GM21619 (cell line): ENCODE measurements around the gene ZNF91.
"Not testable (repeated sequence)": the region's sequence is repeated elsewhere in the genome, so short reads cannot be mapped to it uniquely, and the experiment has no call there.

Source experiments
- ATAC-seq: cut with Tn5 transposase; IDR thresholded peaks from one replicate; pipeline ENCODE4 v1.9.1; 2021; ENCODE audit not compliant: unreplicated experiment

ZNF91 gene

DNA sequence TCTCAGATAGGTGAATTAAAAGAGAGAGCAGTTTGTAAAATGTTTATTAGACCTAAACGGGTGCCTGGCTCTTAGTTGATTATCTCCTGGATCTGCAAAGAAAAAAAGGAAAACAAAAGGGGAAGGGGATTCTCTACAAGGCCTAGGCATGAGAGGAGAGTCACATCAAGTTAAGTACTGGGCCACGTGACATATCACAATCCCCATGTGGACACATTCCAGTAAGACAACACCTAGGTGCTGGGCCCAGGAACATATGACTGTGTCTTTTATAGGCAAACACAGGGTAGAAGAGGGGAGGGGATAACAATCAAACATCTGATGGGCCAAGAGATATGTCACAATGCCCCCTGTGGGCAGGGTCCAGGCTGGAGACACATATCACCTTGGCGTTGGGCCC is 4.2 kb upstream of the ZNF91 start:
- no peak for ATAC-seq

GRCh38 chr19:23395722-23396117 is 449 bp upstream of the ZNF91 start:
- ATAC-seq: not testable (repeated sequence)

- ATAC-seq: no peak
These were observed 760 bp downstream of the ZNF91 start for GRCh38 chr19:23394511-23394910.

GRCh38 chr19:23393121-23393520 is 2.1 kb downstream of the ZNF91 start:
- no peak for ATAC-seq

DNA sequence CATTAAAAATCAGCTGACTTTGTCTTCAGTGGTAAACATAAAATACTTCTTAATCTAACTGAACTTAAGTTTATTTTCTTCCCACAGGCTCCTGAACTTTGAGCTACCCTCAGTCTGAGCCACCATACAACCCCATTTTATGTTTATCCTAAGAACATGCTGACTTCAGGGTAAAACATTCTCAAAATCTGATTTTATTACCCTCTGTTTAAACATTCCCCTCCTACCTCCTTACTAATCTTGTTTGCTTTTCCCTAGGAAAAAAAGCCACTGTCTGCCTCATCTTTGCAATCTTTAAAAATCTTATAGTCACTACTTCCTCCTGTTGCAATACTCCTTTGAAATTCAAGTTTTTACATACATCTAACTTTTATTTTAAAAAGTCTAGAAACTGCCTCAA is 4.0 kb downstream of the ZNF91 start:
- no peak for ATAC-seq

GRCh38 chr19:23385404-23385803 is 9.9 kb downstream of the ZNF91 start:
- no peak for ATAC-seq

- ATAC-seq: no peak
These were observed 10.4 kb downstream of the ZNF91 start for GRCh38 chr19:23384858-23385257.

DNA sequence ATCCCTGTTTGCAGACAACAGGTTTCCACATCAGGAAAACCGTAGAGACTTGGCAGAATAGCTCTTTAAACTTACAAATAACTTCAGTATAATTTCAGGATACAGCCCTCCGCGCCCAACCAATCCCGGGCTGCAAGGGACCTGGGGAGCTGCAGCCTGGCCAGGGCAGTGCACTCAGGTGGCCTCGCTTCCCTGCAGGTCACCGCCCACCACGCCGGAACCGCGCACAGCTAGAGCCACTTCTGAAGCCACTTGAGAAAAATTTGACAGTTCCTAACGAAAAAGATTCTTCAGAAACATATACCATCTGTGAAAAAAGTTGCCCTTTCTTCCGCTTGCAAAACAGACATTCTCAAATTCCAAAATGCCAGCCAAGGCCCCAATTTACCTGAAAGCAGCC is 11.1 kb downstream of the ZNF91 start:
- no peak for ATAC-seq

DNA sequence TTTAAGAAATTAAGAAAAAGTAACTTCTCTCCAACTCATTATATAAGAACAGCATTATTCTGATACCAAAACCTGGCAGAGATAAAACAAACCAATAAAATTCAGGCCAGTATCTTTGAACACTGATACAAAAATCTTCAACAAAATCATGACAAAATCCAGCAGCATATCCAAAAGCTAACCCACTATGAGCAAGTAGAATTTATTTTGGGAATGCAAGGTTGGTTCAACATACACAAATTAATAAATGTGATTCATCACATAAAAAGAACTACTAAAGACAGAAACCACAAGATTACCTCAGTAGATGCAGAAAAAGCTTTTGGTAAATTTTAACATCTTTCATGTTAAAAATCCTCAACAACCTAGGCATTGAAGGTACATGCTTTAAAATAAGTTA is 12.3 kb downstream of the ZNF91 start:
- no peak for ATAC-seq

DNA sequence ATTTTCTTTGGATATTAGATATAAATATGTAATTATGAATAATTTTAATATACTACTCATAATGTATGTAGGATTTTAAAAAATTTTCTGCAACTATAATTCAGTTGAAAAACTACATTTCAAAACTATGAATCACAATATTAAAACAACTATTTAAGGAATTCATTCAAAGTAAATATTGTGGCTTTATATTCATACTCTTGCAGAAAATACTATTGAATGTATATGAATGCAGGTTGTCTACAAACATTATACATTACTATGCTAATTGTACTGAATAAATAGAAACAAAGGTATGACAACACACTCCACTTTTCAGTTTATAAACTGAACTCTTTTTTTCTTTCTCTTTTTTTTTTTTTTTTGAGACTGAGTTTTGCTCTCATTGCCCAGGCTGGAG is 14.2 kb downstream of the ZNF91 start:
- ATAC-seq: no peak

GRCh38 chr19:23379671-23380070 is 15.6 kb downstream of the ZNF91 start:
- not testable (repeated sequence) for ATAC-seq

DNA sequence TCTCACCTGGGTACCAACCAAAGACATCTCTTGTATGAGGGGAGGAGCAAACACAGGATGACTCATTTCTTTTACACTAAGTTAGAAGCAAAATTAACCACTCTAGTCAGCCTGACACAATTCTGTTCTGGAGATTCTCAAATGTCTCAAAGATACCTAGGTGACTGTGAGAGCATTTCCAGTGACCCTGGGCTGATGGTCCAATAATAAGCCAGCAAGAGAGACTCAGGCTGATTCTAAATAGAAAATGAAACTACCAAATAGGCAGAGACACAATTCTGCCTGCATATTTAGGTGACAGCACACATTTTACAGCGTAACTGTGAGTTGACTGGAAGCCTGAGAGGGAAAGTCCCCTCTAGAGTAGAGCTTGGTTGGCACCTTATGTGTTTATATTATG is 16.3 kb downstream of the ZNF91 start:
- ATAC-seq: no peak

DNA sequence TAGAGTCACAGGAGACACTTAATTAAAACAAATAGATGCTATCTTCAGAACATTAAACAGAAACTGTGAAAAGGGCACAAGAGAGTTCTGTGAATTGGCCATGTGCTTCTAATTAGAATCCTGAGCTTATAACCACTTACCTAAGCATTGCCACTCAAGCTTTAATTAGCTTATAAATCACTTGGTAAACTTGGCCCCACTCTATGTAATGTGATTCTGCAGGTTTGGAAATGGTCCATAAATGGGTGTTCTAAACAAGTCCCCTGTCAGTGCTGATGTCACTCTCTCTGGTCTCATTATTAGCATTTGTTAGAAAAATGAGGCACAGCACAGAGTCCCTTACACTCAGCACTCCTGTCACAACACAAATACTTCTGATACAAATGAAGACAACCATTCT is 18.0 kb downstream of the ZNF91 start:
- no peak for ATAC-seq

GRCh38 chr19:23366437-23366836 is 28.8 kb downstream of the ZNF91 start:
- no peak for ATAC-seq

DNA sequence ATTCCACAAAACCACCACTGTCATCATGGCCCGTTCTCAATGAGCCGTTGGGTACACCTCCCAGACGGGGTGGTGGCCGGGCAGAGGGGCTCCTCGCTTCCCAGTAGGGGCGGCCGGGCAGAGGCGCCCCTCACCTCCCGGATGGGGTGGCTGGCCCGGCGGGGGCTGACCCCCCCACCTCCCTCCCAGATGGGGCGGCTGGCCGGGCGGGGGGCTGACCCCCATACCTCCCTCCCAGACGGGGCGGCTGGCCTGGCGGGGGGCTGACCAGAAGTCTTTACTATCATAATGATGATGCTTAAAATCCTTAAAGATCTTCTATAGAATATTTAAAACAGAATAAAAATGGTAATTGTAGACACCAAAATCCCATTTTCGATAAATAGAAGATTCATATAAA is 29.2 kb downstream of the ZNF91 start:
- not testable (repeated sequence) for ATAC-seq

- no peak for ATAC-seq
These were observed 30.0 kb downstream of the ZNF91 start for GRCh38 chr19:23365222-23365621.

GRCh38 chr19:23361843-23362242 is 33.4 kb downstream of the ZNF91 start:
- not testable (repeated sequence) for ATAC-seq

- no peak for ATAC-seq
These were observed 43.5 kb downstream of the ZNF91 start for GRCh38 chr19:23351806-23352205.

DNA sequence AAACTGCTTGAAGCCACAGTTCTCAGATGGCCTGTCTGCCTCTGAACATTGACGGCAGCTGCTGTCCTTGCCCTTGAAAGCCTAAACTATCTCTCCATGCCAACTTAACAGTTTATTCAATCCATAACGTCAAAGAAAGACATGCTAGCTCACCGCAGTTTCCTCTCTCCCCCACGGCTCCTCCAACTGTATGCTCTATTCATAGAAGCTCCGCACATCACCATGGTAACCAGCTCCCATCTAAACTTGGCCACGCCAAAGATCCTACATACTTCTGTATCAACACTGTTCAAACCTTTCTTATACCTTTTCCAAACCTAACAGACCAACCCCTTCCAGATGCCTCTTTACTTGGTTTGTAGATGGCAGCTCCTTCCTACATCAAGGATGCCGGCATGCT is 48.6 kb downstream of the ZNF91 start:
- no peak for ATAC-seq

- no peak for ATAC-seq
These were observed 49.4 kb downstream of the ZNF91 start for GRCh38 chr19:23345838-23346237.

GRCh38 chr19:23343434-23344010 is 51.7 kb downstream of the ZNF91 start:
- ATAC-seq: no peak

- no peak for ATAC-seq
These were observed 67.1 kb downstream of the ZNF91 start for GRCh38 chr19:23328211-23328610.

GRCh38 chr19:23321953-23322549 is 73.2 kb downstream of the ZNF91 start:
- ATAC-seq: no peak
